CD14-positive monocyte (primary cell): ENCODE results near the gene GOLPH3. TPM values are rescaled to one million over a fixed set of nuclear protein-coding genes. Genes with fewer than 3 reads are reported as not detected.

ENCODE experiments used
- DNase-seq, 3 donors: peaks; one replicate each; pipeline ENCODE4 v3.0.0-alpha.2; 2011 to 2022
- H2AFZ ChIP-seq: 2 replicates; pipeline ENCODE4 v1.6.0; 2012; ENCODE audit warnings: mild to moderate bottlenecking, low read depth, low read length, inconsistent platforms; ENCODE audit not compliant: insufficient read depth, poor library complexity, severe bottlenecking
- H3K27ac ChIP-seq, 2 donors: 1 replicate in 1 of 2; 2 replicates in 1 of 2; pipeline ENCODE4 v1.5.1; 2012 to 2013; ENCODE audit warnings: low read length in 2 of 2, control low read depth in 1 of 2, inconsistent platforms in 1 of 2, low read depth in 1 of 2, mild to moderate bottlenecking in 1 of 2
- H3K27me3 ChIP-seq, 2 donors: one replicate each; pipeline versions ENCODE4 v1.6.0 to v1.6.1; 2011 to 2013; ENCODE audit warnings: low read length in 2 of 2; ENCODE audit not compliant: control insufficient read depth in 2 of 2, insufficient read depth in 2 of 2
- H3K36me3 ChIP-seq, 2 donors: replicated peaks in 1 of 2; 1 replicate in 1 of 2; 2 replicates in 1 of 2; pipeline versions ENCODE4 v1.5.1 to v1.6.1; 2012 to 2013; ENCODE audit warnings: low read length in 2 of 2, control low read depth in 1 of 2, inconsistent platforms in 1 of 2, mild to moderate bottlenecking in 1 of 2; ENCODE audit not compliant: insufficient read depth in 2 of 2, control insufficient read depth in 1 of 2
- H3K4me1 ChIP-seq, 2 donors: 1 replicate in 1 of 2; 2 replicates in 1 of 2; pipeline versions ENCODE4 v1.5.1 to v1.6.1; 2012 to 2013; ENCODE audit warnings: low read length in 2 of 2, control low read depth in 1 of 2, inconsistent platforms in 1 of 2, mild to moderate bottlenecking in 1 of 2, moderate library complexity in 1 of 2; ENCODE audit not compliant: insufficient read depth in 2 of 2, control insufficient read depth in 1 of 2
- H3K4me2 ChIP-seq: replicated peaks from 2 replicates; pipeline ENCODE3; 2012; ENCODE audit warnings: low read length, moderate library complexity, mild to moderate bottlenecking; ENCODE audit not compliant: poor library complexity, severe bottlenecking; ENCODE audit errors: extremely low read depth
- H3K4me3 ChIP-seq, 3 experiments: fragments of 200-600 bp in 1 of 3; sonication (generic) in 1 of 3; replicated peaks in 1 of 3; 1 replicate in 2 of 3; 2 replicates in 1 of 3; pipeline ENCODE4 v1.5.1; 2011 to 2013; ENCODE audit warnings: low read length in 3 of 3, mild to moderate bottlenecking in 3 of 3, control low read depth in 2 of 3, low read depth in 2 of 3, inconsistent platforms in 1 of 3, moderate library complexity in 1 of 3
- H3K79me2 ChIP-seq: 2 replicates; pipeline ENCODE4 v1.6.0; 2012; ENCODE audit warnings: mild to moderate bottlenecking, control low read depth, inconsistent platforms, low read length, moderate library complexity; ENCODE audit not compliant: insufficient read depth
- H3K9ac ChIP-seq: 2 replicates; pipeline ENCODE4 v1.6.0; 2017; ENCODE audit warnings: low read length, mild to moderate bottlenecking; ENCODE audit not compliant: insufficient read depth, poor library complexity, severe bottlenecking
- H3K9me3 ChIP-seq, 2 donors: replicated peaks in 1 of 2; 1 replicate in 1 of 2; 2 replicates in 1 of 2; pipeline versions ENCODE4 v1.5.1 to v1.6.1; 2012 to 2013; ENCODE audit warnings: low read length in 2 of 2, control low read depth in 1 of 2; ENCODE audit not compliant: control insufficient read depth in 1 of 2, insufficient read depth in 1 of 2
- H4K20me1 ChIP-seq: 2 replicates; pipeline ENCODE4 v1.6.0; 2012; ENCODE audit warnings: mild to moderate bottlenecking, low read length, control low read depth, moderate library complexity; ENCODE audit not compliant: insufficient read depth
- H3K27ac Mint-ChIP-seq, 7 donors: one replicate each; pipeline ENCODE4 v1.8.0; 2020; ENCODE audit warnings: mild to moderate bottlenecking in 7 of 7, mixed read lengths in 7 of 7, moderate library complexity in 6 of 7, inconsistent platforms in 2 of 7
- H3K27me3 Mint-ChIP-seq, 3 donors: one replicate each; pipeline ENCODE4 v1.8.0; 2021 to 2022; ENCODE audit warnings: low read depth in 3 of 3, mild to moderate bottlenecking in 3 of 3, mixed read lengths in 3 of 3, moderate library complexity in 3 of 3, inconsistent platforms in 1 of 3
- H3K36me3 Mint-ChIP-seq, 2 donors: one replicate each; pipeline ENCODE4 v1.8.0; 2020; ENCODE audit warnings: mixed read lengths in 2 of 2, inconsistent platforms in 1 of 2, mild to moderate bottlenecking in 1 of 2
- H3K4me1 Mint-ChIP-seq: one replicate; pipeline ENCODE4 v1.8.0; 2020; ENCODE audit warnings: mild to moderate bottlenecking, mixed read lengths
- H3K4me3 Mint-ChIP-seq, 2 donors: one replicate each; pipeline ENCODE4 v1.8.0; 2020; ENCODE audit warnings: mild to moderate bottlenecking in 2 of 2, mixed read lengths in 2 of 2, moderate library complexity in 1 of 2
- H3K9me3 Mint-ChIP-seq, 7 donors: one replicate each; pipeline ENCODE4 v1.8.0; 2020 to 2022; ENCODE audit warnings: mixed read lengths in 7 of 7, mild to moderate bottlenecking in 6 of 7, moderate library complexity in 6 of 7, inconsistent platforms in 2 of 7
- WGBS: methylation state at CpG from one replicate; pipeline ENCODE4 v1.1.5; 2013; ENCODE audit warnings: missing lambda C conversion rate; ENCODE audit not compliant: insufficient coverage; 5-methylcytosine and 5-hydroxymethylcytosine counted together
- intact Hi-C, 2 donors: fragments of 100-400 bp; cut with micrococcal nuclease; formaldehyde crosslinking; loops; one replicate each; pipeline versions ENCODE4 v1.15.0 to v1.15.1; 2023
- polyA minus RNA-seq: library from RNA; depleted of rRNA, polyadenylated mRNA; stranded (reverse); fragments of >200 nt; gene quantifications from 2 replicates; pipeline ENCODE4 v1.2.3, GENCODE V29; 2012
- polyA plus RNA-seq, 3 donors: library from polyadenylated mRNA; depleted of rRNA in 1 of 3; unstranded in 2 of 3; stranded (reverse) in 1 of 3; fragments of 300-500 nt in 2 of 3; fragments of >200 nt in 1 of 3; fragmentation: Illumina TruSeq in 2 of 3; gene quantifications; 1 replicate in 2 of 3; 2 replicates in 1 of 3; pipeline ENCODE4 v1.2.3, GENCODE V29; 2012 to 2021
- total RNA-seq, 12 experiments: library from RNA in 1 of 12; stranded (reverse) in 1 of 12; fragments of 120-200 nt in 1 of 12; gene quantifications; one replicate each; pipeline ENCODE4 v1.2.4 and lab custom pipeline; 2013 to 2026; ENCODE audit warnings: mixed read lengths in 6 of 12, inconsistent platforms in 1 of 12
- TF ChIP-seq, protein P1 (sequence below): fragments of 200-600 bp; IDR thresholded peaks from one replicate; pipeline ENCODE4 v1.8.0; 2022; ENCODE audit warnings: antibody characterized with exemption, mild to moderate bottlenecking

Gene GOLPH3
- 59.0 TPM for total RNA-seq (2013)
- 100 to 1,000 TPM in 2 of 3 donors, 10 to 100 TPM in 1; 25.1 to 108 (median 105) TPM for polyA plus RNA-seq
- 37.0 and 53.1 TPM in 2 replicates for polyA minus RNA-seq
- 66.3 to 132 (median 87.6) reads per million in 11 experiments for total RNA-seq (lab: John Stamatoyannopoulos, UW)

DNA sequence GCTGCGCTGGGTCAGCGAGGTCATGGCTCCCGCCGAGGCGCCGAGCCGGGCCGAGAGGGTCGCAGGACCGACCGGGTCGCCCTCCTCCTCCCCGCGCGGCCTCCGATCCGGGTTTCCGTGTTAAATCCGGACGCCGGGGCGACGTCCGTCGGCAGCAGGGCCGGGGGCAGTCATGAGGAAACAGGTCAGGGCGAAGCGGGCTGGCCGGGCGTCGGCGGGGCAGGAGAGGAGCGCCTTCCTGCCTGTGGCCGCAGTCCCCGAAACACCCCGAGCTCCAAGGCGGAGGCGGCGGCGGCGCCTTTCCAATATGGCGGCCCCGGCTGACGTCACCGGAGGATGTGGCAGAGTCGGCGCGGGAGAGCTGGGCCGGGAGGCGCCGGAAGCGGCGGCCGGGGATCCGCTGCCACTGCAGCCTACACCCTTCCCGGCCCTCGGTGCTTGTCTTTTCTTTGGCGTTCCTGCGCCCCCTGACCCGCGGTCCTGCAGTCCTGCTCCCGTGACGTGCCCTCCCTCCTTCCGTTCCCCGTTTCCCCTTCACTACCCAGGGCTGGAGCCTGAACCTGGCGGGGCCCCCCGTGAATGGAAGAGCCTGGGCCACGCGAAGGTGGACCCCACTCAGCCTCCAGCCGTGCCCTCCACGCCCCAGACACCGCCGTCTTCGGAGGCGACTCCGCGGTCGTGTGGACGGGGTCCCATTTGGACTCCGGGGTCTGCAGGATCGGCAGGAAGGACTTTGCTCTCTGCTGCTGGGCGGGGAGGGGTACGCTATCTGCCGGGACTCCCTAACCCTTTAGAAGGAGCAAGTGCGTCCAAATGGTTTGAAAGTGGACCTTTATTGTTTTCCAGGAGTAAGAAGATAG lies at the start of gene GOLPH3:
Gene GOLPH3, minus strand, starts transcription at position 309 of the 860 bp plus-strand sequence. Its CDS starts 285 bp downstream, at position 24.
- Histone ChIP-seq H3K79me2 (peaks cover 57% of the 10 kb centered on the region), H3K36me3 (peaks cover 12 to 19% of the 10 kb centered on the region in 2 donors), H3K9me3 (no peaks in the 10 kb centered on the region), H2AFZ (peak within 1 kb of the TSS; percentile 100), H3K4me1 (peaks cover 35 to 43% of the 10 kb centered on the region in 2 donors), H3K27ac (peak within 1 kb of the TSS; percentile 77 to 98), H3K4me3 (peak within 1 kb of the TSS; percentile 65 to 95 (median 70)), H3K9ac (peak within 1 kb of the TSS; percentile 100), H3K27me3 (no peaks in the 10 kb centered on the region), H4K20me1 (peaks cover 39% of the 10 kb centered on the region), H3K4me2 (peak within 1 kb of the TSS; percentile 94)
- H3K27ac Mint-ChIP-seq, result peak within 1 kb of the TSS; percentile 95 to 99 (median 97)
- H3K4me1 Mint-ChIP-seq, result peaks cover 40% of the 10 kb centered on the region
- peaks cover 16 to 26% of the 10 kb centered on the region in 2 donors for H3K36me3 Mint-ChIP-seq
- TF ChIP-seq, protein P1, sequence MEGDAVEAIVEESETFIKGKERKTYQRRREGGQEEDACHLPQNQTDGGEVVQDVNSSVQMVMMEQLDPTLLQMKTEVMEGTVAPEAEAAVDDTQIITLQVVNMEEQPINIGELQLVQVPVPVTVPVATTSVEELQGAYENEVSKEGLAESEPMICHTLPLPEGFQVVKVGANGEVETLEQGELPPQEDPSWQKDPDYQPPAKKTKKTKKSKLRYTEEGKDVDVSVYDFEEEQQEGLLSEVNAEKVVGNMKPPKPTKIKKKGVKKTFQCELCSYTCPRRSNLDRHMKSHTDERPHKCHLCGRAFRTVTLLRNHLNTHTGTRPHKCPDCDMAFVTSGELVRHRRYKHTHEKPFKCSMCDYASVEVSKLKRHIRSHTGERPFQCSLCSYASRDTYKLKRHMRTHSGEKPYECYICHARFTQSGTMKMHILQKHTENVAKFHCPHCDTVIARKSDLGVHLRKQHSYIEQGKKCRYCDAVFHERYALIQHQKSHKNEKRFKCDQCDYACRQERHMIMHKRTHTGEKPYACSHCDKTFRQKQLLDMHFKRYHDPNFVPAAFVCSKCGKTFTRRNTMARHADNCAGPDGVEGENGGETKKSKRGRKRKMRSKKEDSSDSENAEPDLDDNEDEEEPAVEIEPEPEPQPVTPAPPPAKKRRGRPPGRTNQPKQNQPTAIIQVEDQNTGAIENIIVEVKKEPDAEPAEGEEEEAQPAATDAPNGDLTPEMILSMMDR, result no peak
- DNase-seq, result peak; percentile 87 to 89 (median 88)
- WGBS, result under 1% methylated on average over 82 of the region's 85 CpGs
- H3K27me3 Mint-ChIP-seq, result peaks cover 0 to 3% (median 2%) of the 10 kb centered on the region in 3 donors
- intact Hi-C loops, result loop anchor here (5.0 to 10.0 kb wide), 6 partner anchors 58 to 411 kb away; partner anchors contain the start of genes SUB1 (in 2 of the 2), MTMR12 (in 1 of the 2) and ZFR (in 1 of the 2)
- H3K4me3 Mint-ChIP-seq, result peak within 1 kb of the TSS; percentile 98 to 100
- peaks cover 0 to 4% (median 1%) of the 10 kb centered on the region in 7 donors for H3K9me3 Mint-ChIP-seq

DNA sequence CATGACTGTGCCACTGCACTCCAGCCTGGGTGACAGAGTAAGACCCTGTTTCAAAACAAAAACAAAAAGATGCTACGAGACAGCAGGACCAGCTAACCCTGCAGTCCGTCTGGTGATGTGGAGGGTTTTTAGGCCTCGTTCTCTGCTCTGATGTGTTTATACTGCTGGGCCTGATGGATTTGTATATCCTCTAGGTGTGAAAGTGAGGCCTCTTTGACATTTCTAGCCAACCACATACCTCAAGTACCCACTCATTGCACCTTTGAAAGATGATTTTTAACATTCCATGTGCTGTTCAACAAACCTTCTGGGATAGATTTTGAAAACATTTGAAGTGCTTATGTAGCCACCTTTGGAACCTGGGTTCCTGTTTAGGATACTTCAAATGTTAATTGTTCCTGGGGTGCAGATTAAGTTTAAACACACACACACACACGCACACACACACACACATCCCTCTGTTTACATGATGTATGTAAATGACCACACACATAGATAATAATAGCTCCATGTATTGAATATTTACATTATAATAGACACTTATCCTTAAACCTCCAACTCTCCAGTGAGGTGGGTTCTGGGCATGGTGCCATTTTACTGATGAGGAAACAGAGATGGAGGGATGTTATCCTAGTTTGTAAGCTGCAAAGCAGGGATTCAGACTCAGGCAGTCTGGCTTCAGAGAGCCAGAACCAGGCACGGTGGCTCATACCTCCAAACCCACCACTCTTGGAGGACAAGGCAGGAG lies 48.8 kb upstream of the GOLPH3 start:
- H3K4me1 ChIP-seq, result peaks cover 10% of the 10 kb centered on the region in 2 donors
- no peak overlapping the region for H2AFZ ChIP-seq
- no peak overlapping the region for H3K9ac ChIP-seq
- Mint-ChIP-seq H3K36me3 (peaks cover 5 to 8% of the 10 kb centered on the region in 2 donors), H3K4me3 (no peak overlapping the region), H3K27me3 (peaks cover 0 to 2% (median 0%) of the 10 kb centered on the region in 3 donors), H3K4me1 (peaks cover 11% of the 10 kb centered on the region), H3K9me3 (no peaks in the 10 kb centered on the region), H3K27ac (peak overlapping the region in 1 of 7 donors; percentile 68)
- H3K27me3 ChIP-seq, result no peaks in the 10 kb centered on the region
- no peak for DNase-seq
- H3K4me3 ChIP-seq, result no peak overlapping the region
- TF ChIP-seq, protein P1, result no peak
- no peaks in the 10 kb centered on the region for H4K20me1 ChIP-seq
- intact Hi-C loops, result no loop called here
- no CpG with 5 or more reads among the region's 5 CpGs for WGBS
- H3K79me2 ChIP-seq, result no peaks in the 10 kb centered on the region
- H3K36me3 ChIP-seq, result no peaks in the 10 kb centered on the region
- no peak overlapping the region for H3K4me2 ChIP-seq
- no peaks in the 10 kb centered on the region for H3K9me3 ChIP-seq
- H3K27ac ChIP-seq, result no peak overlapping the region
